Stimulated activated CD8-positive, alpha-beta memory T cell treated with anti-CD3 and anti-CD28 coated beads, Interleukin-15, amount 100 ng/mL, for 4 hours (primary cell): ENCODE measurements around the gene GMCL1.
A peak's percentile ranks its signal among the peaks of the same experiment; 100 is the strongest.
"Not testable (repeated sequence)": the region's sequence is repeated elsewhere in the genome, so short reads cannot be mapped to it uniquely, and the experiment has no call there.

Experiments
- DNase-seq, 2 donors: peaks; one replicate each; pipeline ENCODE4 v3.0.0-alpha.2; 2020; ENCODE audit warnings: low read depth in 2 of 2

GMCL1 gene

GRCh38 chr2:69848186-69848790, 18.8 kb downstream of the GMCL1 start:
- DNase-seq, result no peak

DNA sequence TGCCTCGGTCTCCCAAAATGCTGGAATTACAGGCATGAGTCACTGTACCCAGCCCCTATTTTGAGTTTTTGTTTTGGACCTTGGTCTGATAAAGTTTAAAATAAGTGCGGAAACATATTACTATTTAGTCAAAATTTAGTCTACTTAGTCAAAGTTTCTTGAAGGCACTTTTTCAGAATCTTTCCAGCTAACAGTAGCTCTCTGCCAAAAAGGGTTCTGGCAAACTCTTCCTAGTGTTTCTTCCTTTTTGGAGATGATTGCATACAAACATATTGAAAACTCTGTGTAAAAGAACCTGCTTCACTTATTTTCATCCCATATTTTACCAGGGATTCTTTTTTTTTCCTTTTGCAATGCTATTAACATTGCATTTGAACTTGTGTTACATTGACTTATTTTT, 28.8 kb downstream of the GMCL1 start:
- no peak for DNase-seq

GRCh38 chr2:69863298-69863697, 33.8 kb downstream of the GMCL1 start:
- no peak for DNase-seq

DNA sequence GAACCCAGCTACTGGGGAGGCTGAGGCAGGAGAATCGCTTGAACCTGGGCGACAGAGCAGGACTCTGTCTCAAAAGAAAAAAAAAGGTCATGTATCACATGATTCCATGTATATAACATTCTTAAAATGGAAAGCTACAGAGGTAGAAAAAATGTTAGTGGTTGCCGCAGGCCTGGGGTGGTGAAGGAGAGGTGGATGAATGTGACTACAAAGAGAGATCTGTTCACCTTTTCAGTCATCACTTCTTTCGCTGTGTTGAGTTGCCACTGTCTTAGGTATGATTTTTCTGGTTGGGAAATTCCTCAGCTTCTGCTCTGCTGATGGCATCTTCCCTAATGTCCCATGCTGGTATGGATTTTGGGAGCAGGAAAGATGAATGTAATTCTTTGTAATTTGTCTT, 59.0 kb downstream of the GMCL1 start:
- DNase-seq, result no peak

DNA sequence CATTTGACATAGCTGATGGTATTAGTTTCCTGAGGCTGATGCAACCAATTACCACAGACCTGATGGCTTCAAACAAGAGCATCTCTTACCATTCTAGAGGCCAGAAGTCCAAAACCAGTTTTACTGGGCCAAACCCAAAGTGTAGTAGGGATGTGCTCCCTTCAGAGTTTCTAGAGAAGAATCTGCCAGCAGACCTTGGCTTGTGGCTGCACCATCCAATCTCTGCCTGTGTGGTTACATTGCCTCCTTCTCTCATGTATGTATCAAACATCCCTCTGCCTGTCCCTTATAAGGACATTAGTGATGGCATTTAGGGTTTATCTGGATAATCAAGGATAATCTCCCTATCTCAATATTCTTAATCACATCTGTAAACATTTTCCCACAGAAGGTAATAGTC, 59.8 kb downstream of the GMCL1 start:
- DNase-seq, result no peak

- DNase-seq, result no peak
These were observed 61.4 kb downstream of the GMCL1 start for GRCh38 chr2:69890881-69891280.

DNA sequence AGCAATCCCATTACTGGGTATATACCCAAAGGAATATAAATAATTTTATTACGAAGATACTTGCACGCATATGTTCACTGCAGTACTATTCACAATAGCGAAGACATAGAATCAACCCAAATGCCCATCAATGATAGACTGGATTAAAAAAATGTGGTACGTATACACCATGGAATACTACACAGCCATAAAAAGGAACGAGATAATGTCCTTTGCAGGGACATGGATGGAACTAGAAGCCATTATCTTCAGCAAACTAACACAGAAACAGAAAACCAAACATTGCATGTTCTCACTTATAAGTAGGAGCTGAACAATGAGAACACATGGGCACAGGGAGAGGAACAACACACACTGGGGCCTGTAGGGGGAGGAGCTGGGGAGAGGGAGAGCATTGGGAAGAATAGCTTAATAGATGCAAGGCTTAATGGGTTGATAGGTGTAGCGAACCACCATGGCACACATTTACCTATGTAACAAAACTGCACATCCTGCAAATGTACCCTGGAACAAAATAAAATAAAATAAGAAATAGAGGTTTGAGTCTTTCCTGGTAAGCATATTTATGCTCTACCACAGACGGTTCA, 63.5 kb downstream of the GMCL1 start:
- DNase-seq, result not testable (repeated sequence)

DNA sequence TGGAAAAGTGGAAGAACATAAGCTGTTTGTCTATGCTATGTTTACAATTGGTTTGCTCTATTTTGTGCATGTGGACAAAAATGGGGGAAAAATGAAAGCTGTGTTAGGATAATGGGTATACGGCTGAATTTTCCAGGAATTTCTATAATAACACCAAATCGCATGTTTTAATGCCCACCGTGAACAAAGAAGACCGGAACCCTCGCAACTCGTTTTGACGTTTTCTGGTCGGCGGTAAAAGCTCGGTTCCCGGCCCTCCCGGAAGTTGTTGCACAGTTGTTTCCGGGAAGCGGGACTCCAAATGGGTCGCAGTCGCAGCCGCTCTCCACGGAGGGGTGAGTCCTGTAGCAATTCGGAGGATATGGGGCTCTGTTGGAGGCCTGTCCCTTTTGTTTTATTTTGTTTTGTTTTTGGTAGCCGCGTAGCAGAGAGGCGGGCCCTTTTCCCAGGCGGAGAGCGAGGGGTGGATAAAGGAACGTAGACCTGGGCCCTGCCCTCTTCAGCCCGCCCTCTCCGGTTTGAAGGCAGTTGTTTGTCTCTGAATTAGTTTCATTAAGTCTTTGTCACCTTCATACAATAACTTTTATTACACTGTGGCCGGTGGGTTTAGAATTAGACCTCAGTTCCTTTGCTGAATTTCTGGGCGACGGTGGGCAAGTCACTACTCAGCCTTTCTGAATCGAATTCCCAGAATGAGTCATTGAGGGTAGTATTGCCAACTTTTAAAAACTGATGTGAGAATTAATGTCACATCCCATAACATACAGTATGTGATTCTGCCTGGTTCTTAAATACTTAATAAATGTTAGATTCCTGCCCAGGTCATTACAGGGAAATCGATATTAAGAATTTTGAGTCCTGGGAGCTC, 64.5 kb downstream of the GMCL1 start, which contains the start of gene SNRNP27:
Gene SNRNP27, plus strand, starts transcription at position 273 of the 868 bp plus-strand sequence. Its CDS starts 29 bp downstream, at position 302.
- DNase-seq, result peak; percentile 63

GRCh38 chr2:69894737-69895136, 65.3 kb downstream of the GMCL1 start:
- not testable (repeated sequence) for DNase-seq

- no peak for DNase-seq
These were observed 72.9 kb downstream of the GMCL1 start for GRCh38 chr2:69902213-69902922.

DNA sequence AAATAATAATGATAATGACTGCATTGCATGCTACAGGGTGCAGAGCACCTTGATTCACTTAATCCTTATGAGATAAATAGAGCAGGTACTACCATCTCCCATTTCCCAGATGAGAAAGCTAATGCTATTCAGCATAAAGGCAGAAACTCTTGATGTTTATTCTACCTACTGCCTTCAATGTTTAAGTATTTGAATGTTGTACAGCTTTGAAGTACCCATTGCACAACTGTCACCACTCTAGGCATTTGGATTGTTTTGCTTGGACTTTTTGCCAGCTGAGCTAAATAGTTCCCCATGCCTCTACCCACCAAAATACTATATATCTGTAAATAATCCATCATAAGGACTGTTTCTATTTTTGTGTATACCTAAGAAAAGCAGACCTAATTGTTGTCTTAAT, 77.8 kb downstream of the GMCL1 start:
- no peak for DNase-seq

GRCh38 chr2:69911985-69912563, 82.6 kb downstream of the GMCL1 start:
- DNase-seq, result no peak

GRCh38 chr2:69914164-69914949, 84.9 kb downstream of the GMCL1 start:
- DNase-seq, result peak; percentile 99 to 100

- no peak for DNase-seq
These were observed 85.8 kb downstream of the GMCL1 start, which contains the start of gene MXD1 for GRCh38 chr2:69914950-69915945. MXD1 (plus strand) TSS chr2:69915109; CDS start chr2:69915331, 222 bp downstream.

- no peak for DNase-seq
These were observed 86.6 kb downstream of the GMCL1 start for GRCh38 chr2:69916106-69916505.

- DNase-seq, result no peak
These were observed 88.4 kb downstream of the GMCL1 start for GRCh38 chr2:69917852-69918251.

DNA sequence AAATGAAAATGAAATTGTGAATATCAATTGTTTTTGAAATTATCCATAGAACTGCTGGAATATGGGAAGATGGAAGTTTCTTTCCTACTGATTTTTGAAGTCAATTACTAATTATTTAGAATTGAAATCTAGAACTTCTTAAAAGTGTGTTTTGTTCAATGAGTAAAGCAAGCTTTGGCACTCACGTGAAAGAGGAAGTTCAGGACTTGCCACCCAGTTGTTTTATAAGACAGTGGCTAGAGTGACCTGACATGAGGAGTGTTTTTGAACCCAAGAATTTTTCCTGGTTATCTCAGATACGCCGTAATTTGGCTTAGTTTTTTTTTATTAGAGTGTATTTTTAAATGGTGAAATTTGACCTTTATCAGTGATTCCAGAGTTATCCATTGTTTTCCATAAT, 88.9 kb downstream of the GMCL1 start:
- DNase-seq, result no peak

GRCh38 chr2:69923116-69923515, 93.7 kb downstream of the GMCL1 start:
- no peak for DNase-seq

DNA sequence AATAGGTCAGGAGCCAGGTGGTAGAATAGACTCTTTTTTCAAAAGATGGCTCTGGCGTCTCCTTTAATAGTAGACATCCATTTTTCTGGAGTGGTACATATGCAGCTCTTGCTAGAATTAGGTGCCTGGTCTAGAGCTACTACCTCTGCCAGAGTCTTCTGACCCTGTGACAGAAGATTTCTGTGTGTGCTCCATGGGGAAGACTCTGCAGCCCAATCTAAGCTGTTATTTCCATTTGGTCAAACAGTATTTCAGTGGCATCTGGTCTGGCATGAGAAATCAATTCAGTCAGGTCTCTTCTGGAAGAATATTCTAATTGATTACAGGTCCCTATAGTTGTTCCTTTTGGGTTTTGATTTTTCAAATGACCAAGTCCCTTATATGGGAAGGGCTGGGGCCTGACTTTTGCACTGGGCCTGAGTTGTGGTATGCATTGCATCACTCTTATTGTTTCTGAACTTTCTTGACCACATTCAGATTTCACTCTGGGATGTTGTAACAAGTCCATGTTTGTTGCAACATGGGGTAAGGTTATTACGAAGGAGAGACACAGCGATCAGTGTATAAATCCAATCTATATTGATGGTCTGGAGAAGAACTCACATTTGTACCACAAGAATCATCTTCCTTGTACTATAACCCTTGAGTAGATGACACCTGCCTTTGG, 97.5 kb downstream of the GMCL1 start:
- DNase-seq, result no peak
